HG03064 (cell line): ENCODE results near the gene NRXN3.

Experiments used
- ATAC-seq: cut with Tn5 transposase; IDR thresholded peaks from one replicate; pipeline ENCODE4 v1.9.1; 2021; ENCODE audit warnings: low read depth; ENCODE audit not compliant: unreplicated experiment

NRXN3 gene

DNA sequence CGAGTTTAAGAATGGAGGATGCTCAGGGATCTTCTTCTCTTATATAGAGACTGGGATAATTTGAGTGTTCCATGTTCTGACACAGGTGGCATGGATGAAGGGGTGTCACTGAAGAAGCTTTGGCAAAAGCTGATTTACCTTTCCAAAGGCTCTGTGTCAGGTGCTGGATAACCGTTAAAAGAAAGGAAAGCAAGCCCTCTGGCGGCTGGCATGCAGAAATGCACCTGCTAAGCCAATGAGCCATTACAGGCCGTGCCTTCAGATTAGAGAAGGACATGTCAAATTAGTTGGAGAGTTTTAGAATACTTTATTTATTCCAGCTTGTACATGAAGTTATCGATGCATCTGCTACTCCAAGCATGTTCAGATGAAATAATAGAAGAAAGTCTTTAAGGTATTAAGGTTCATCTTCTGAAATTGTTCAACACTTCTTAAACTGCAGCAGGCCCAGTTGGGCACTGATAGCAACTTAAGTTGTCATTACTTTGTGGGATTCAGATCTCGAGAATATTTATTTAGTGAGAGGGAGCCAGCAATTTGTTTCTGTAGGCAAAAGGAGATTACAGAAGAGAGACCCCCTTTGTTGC, 678.2 kb downstream of the NRXN3 start:
- ATAC-seq = peak; percentile 87

DNA sequence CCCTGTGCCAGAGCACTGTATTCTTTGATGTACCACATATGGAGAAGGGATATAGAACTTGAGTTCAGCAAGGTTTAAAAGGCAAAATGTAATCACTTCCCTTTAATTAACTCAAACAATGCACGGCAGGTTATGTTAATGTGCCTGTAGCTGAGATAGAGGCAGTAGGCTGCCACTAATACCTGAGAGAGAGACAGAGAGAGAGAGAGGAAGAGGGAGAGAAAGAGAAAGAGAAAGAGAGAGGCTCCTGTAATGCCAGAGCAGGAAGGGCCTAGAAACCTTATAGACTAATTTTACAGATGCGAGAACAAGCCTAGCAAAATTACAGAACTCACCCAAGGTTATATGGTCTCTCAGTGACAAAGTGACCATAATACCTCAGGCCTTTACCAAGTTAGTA, 679.8 kb downstream of the NRXN3 start:
- no peak for ATAC-seq

DNA sequence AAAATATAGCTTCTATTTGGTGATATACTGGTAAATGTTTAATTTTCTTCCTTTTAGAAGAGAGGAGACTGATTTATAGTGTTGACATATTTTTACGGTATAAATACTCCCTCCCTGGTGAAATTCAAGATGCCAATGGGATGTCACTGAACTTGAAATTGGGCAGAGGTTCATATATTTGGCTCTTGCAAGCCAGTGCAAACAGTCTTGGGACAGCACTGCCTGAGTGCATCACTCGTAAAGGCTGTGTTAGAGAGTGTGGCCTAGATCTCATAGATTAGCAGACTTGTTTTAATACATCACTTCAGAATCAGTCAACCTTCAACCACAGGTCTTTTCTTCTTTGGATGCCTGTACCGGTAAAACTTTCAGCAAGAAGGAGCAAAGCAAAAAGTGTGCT, 681.0 kb downstream of the NRXN3 start:
- ATAC-seq = no peak

DNA sequence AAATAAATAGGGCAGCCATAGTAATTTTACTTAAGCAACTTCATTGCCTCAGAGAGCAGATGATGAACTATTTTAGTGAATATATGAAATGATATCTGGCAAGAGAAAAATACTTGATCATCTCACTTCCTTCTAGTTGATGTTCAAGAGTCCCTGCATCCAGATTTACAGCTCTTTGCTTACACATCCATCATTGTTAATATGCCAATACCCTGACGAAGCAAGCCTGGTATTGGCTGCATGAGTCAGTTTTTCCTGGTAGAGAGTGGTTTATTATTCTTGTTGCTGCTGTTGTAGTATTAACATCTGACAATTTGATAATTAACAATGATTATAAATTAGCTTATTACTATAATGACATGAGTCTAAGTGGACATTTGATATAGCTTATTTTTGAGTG, 681.9 kb downstream of the NRXN3 start:
- no peak for ATAC-seq

DNA sequence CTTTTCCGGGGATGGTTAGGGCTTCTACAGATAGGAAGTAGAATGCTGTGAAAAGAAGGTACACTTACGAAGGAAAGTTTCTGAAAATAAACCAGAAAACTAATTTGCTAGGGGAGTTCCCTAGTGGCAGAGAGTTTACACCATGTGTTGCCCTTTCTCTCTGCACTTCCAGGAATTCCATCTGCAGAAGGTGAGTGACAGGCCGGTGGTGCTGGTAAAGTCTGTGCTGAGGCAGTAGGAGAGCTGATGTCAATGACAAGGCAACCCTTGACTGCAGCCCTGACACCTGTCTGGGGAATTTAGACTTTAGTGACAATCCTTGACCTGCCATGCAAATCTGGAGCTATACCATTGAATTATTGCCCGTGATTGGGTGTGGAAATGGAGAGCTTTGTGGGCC, 687.8 kb downstream of the NRXN3 start:
- no peak for ATAC-seq

DNA sequence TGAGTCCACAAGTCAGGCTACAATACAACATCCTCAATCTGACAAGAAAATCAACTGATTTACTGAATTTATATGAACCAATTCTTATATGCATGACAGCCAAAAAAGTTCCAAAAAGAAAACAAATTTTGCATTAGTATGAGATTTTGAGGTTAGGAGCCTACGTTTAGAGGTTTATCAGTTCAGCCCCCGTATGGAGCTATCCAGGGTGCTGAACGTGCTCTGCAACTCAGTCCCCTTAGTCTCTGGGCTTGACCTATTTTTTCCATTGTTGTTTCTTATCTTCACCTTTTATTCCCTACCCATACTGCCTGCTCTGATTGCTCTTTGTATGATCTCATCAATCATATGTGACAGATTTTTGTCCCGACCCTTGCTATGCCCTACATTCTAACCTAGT, 693.0 kb downstream of the NRXN3 start:
- ATAC-seq = no peak

DNA sequence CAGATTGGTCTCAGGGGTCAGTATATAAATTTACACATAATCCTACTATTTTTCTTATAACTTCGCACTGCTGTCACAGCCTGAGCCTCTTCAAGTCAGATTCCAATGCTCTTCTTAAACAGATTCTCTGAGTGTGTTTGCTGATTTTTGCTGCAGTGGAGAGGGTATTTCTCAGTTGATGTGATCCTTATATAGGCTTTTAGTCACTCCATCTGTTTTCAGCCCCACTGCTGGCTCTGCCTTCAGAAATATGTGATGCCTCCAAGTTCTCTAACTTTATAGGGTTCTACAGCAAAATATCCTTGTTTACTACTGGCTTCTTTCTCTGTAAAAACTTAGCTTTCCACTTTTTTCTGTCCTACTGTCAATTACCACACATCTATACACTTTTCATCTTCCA, 702.7 kb downstream of the NRXN3 start:
- no peak for ATAC-seq

DNA sequence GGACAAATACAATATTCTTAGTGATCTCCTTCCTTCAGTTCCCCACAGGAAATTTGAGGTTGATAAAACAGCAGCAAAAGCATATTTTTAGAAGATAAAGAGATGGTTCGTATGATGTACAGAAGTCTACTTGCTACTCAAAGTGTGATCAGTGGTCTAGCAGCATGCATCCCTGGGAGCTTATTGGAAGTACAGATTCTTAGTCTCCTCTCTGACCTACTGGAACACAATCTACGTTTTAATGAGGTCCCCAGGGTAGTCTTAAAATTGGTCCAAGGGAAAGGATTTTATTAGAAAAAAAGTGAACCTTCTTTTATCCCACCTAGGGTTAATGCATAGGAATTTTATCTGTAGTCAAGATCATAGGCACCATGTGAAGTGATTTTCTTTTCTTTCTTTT, 703.4 kb downstream of the NRXN3 start:
- no peak for ATAC-seq

DNA sequence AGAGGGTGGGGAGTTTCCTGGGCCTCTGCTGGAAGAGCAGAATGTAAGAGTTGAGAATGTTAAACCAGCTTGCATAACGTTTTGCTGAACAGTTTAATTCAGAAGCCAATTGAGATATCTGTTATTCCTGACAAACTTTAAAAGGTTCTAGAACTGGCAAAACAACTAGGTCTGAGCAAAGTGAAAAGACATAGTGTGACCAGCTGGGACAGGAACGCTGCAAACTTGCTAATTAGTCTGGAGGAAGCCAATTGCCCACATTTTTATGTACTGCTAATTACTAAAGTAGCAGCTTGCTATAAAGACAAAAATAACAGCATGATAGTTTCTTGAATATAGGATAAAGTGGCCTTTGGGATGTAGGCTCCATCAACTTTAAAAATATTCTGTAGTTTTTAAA, 704.9 kb downstream of the NRXN3 start:
- no peak for ATAC-seq

DNA sequence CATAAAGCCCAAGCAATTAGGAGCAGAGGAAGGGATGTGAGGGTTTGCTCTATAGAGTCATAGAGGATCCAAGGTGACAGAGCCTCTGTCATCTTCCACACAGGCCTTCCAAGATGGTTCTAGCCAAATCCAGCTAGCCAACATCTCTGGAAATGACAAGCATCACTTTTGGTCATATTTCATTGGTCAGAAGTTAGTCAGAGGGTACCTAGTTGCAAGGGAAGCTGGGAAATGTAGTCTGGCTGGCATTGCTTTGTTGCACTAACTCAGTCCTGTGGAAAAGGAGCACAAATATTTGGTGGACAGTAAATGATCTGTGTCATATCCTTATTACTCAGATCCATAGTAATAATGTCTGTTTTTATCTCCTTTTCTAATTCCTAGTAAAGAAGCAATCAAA, 715.7 kb downstream of the NRXN3 start:
- ATAC-seq = no peak

DNA sequence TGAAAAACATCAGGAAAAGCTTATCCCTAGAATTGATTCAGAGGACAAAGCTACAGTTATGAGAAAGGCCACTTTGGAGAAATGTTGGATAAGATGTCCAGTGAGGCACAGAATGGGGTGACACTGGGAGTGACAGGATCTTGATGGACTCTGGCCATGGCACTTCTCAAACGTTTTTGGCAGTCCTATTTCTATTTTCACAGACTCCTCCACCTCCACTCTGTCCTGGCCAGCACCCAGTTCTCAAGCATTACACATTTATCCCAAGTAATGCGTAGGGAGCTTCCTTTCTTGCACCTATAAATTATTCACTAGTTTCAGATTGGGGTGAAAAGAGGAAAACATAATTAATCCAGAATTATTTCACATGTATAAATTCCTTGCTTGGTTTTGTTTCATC, 727.3 kb downstream of the NRXN3 start:
- no peak for ATAC-seq

DNA sequence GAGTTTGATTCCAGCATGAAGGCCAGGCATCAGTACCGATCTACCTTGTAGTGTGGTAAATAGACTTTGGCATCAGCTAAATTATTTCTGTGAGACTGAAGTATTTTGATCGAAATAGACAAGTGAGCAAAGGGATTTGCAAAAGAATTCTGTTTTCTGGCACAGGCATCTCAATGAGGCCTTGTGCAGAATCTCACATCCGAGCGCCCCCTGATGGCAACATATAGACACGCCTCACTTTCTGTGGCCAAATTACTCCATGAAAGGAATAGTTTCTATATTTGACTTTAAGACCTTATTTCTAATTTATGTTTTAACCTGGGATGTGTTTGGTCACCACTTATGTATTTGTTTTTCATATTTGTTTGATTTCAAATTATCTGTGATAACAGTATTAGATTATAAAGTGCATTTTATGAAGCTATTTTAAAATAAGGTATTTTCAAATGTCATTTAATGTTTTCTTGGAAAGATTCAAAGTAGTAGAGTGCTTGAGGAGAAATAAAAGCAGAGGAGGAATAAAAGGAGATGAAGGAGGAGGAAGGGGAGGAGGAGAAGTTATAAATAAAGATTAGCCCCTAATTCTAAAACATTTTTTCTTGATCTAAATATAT, 731.9 kb downstream of the NRXN3 start:
- ATAC-seq = no peak

DNA sequence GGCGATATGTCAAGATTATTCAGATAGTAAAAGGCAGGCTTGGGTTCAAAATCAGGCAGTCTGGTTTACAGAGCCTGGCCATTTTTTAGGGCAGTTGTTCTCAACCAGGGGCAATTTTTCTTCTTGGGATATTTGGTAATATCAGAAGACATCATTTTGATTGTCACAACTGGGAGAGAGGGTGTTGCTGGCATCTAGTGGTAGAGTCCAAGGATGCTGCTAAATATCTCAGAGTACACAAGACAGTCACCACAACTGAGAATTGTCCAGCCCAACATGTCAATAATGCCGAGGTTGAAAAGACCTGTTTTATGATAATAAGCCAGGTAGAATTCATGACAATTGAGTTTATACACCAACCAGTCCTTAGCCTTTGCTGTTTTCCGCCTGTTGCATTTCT, 733.9 kb downstream of the NRXN3 start:
- no peak for ATAC-seq

DNA sequence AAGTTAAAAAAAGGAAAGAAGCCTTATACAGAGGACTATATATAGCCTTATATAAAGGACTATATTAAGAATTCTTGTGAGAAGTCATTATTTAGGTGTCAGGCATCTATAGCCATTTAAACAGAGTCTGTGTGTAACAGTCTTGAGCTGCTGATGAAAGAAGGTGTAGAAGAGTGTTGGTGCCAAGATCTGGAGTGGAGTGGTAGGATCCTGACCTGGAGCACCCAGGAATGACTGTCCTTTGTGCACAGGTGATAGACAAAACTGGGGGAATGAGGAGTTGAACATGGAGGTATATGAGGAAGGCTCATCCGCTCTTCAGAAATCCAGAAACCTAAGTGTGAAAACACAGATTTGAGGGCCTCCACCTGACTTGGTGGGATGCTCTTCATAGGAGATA, 747.3 kb downstream of the NRXN3 start:
- no peak for ATAC-seq

DNA sequence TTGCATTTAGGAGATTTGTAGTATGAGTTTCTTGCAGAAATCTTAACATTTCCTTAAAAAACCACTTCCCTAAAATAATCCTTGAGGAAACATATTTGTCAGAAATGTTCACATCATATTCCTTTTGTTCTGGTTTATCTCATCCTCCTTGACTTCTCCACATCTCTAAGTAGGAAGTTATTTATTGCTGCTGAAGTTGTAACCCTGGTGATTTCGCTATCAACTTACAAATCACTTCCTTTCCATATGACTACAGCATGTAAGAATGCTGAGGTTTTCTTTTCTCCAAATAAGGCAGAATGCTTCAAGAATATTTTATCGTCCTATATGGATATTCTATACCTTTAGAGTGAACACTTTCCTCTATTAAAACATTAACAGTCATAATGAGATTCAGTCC, 751.7 kb downstream of the NRXN3 start:
- ATAC-seq = no peak

DNA sequence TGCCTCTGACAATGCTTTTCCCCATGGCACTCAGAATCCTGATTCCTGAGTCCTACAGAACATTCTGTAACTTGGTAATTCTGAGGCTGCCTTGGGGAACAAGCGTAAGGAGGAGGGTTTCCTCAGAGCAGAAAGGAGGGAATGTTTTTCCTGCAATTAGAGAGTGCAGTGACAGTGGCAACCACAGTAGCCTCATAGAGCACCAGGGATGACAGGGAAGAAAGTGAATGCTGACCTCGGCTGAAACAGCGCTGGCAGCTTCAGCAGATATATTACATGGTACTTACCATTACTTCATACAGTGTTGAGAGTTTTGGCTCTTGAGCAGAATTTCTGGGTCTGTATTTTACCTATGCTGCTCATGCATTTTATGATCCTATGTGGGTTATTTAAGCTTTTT, 757.1 kb downstream of the NRXN3 start:
- no peak for ATAC-seq

DNA sequence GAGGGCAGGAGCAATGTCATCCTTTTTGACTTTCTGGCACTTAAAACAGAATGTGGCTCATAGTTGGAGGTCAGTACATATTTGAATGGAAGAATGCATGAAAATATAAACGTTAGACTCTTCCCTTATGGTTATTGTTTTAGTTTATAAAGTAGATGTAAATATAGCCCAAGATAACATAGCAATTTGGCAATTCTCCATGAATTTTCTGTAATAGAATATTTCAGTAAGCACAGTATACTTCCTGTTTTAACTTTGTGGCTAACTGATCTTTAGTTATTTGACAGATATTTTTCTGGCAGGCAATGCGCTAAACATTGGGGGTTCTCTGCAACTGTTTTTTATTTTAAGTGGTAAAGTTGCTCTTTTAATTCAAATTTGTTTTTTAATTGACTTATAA, 763.0 kb downstream of the NRXN3 start:
- ATAC-seq = no peak

DNA sequence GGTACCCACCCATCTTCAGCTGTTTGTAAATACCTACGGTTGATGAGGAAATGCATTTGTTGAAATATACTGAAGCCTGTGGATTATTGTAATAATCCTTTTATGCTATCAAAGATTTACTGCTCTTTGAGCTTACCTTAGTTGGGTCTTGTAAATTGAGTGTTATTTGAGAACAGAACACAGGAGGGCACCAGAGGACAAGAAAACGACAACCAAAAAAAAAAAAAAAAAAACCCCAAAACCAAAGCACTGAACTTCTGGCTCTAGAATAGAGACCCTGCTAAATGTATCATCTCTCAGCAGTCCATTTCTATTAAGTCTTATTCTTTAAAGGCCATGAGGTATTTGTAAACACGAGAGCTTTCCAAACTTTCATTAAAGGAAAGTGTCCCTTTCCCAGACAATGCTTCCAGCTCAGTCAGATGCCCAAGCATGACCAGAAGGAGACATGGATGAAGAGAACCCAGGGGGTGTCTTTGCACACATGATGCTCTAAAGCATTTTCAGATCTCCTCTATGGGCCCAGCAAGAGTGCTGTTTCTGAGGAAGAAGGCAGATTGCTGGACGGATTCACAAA, 763.9 kb downstream of the NRXN3 start:
- no peak for ATAC-seq

DNA sequence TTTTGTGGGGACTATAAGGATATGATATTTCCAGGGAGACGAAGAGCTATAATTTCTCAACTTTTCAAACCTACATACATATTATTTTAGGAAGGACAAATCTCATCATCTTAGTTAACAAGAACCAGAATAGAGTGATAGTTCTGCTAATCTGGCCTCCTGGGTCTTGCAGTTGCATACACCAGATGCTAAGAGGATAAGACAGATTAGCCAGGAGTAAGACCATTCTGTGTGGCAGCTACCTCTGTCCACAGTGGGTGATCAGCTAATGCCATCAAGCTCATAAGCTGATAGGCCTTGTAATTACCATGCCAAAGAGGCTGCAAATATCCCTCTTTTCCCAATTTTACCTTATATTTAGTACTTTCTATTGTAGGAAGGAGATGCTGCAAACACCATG, 776.8 kb downstream of the NRXN3 start:
- ATAC-seq = no peak

DNA sequence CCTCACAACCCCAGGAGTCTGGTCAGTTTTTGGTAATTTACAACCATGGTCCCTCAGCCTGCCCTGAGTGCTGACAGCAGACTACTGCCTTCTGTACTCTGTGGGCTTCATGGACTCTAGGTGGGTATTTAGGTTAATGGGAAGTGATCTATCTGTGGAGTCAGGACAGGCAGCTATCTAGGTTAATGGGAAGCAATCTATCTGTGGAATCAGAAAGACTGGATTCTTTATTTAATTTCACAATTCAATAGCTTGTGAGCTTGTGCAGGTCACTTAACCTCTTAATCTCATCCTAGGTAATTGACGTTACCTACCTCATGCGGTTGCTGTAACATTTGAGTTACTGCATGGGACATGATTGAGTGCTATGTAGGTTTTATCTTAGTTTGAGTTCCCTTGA, 777.5 kb downstream of the NRXN3 start:
- no peak for ATAC-seq

DNA sequence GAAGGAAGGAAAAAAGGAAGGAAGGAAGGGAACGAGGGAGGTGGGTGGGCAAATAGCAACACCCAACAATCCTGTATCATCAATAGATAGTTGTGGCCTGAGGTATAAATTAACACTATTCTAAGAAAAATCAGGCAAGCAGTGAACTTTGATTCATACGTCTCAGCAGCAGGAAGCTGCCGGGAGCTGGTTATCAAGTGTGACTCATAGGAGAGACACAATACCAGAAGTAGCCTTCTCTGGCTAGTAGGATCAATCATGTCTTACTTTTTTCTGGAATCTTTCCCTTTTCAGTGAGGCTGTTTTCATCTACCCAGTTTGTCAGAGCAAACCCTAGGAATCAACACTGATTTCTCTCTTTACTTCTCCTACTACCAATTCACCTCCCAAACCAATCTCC, 780.5 kb downstream of the NRXN3 start:
- no peak for ATAC-seq

DNA sequence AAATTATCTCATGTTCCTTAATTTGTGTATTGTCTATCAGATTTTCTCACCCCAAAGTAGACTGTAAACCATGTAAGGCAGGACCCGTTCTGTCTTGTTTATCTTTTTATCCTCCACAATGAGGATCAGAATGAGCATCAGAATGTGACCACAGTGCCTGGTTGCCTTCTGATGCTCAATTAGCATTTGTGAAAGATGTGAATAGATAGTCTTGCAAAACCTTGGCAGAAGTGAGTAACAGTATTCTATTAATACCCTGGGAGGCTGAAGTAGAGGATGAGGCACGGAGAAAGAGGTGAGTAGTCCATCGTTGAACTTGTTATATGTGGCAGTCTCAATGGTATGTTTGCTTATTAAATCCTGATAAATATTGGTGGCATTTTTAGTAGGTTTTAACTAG, 781.4 kb downstream of the NRXN3 start:
- ATAC-seq = no peak
